Erythroblast (primary cell): ENCODE measurements around the gene TLL2.
A peak's percentile ranks its signal among the peaks of the same experiment; 100 is the strongest.
"Not testable (repeated sequence)": the region's sequence is repeated elsewhere in the genome, so short reads cannot be mapped to it uniquely, and the experiment has no call there.

Source experiments
- DNase-seq, 2 experiments: peaks; one replicate each; lab custom pipeline; 2025; lab: John Stamatoyannopoulos, UW
- GATA1 ChIP-seq: IDR thresholded peaks from 2 replicates; pipeline ENCODE4 v1.6.1; 2011; ENCODE audit warnings: low read depth, mild to moderate bottlenecking, control low read depth, low read length, moderate library complexity
- POLR2A ChIP-seq: IDR thresholded peaks from 2 replicates; pipeline ENCODE4 v1.6.1; 2011; ENCODE audit warnings: mild to moderate bottlenecking, low read length

TLL2 gene

DNA sequence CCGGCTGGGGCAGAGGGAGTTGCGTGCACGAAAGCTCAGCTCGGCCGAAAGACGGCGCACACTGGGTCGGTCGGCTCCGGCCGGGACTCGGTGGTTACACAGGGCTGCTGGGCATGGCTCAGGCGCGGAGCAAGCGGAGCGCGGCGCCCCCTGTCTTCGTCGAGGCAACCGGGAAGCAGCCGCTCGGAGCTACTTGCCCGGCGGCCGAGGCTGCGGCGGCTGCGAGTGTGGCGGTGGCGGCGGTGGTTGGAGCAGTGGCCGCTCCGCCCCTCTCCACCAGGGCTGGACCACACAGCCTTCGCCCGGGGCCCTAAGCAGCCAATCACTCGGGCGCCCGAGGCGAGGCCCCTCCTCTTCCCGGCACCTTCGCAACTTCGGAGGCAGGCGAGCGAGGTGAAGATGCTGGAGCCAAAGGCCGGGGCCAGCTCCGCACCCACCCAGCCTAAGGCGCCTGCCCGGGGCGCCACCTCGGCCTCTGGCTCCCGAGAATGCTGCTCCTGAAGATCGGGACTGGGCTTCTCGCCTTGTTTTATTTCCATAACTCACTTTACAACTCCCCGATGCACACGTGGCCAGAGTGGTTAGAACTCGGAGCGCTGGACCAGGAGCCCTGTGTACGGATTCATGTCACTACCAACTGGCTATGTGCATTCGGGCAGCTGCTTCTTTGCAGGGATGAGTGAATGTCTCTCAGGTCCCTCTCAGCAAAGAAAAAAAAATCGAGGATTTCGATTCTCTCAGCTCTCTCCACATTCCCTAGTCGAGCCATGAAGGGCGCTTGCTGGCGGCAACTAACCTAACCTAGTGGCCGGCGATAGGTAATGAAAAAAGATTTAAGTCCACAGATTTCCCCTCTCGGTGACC, at the start of gene TLL2:
Gene TLL2, minus strand, starts transcription at position 229 of the 864 bp plus-strand sequence. CDS start 241 bp downstream, outside the sequence.
- TF ChIP-seq POLR2A (no peak), GATA1 (no peak)
- peak; percentile 86 to 90 for DNase-seq

DNA sequence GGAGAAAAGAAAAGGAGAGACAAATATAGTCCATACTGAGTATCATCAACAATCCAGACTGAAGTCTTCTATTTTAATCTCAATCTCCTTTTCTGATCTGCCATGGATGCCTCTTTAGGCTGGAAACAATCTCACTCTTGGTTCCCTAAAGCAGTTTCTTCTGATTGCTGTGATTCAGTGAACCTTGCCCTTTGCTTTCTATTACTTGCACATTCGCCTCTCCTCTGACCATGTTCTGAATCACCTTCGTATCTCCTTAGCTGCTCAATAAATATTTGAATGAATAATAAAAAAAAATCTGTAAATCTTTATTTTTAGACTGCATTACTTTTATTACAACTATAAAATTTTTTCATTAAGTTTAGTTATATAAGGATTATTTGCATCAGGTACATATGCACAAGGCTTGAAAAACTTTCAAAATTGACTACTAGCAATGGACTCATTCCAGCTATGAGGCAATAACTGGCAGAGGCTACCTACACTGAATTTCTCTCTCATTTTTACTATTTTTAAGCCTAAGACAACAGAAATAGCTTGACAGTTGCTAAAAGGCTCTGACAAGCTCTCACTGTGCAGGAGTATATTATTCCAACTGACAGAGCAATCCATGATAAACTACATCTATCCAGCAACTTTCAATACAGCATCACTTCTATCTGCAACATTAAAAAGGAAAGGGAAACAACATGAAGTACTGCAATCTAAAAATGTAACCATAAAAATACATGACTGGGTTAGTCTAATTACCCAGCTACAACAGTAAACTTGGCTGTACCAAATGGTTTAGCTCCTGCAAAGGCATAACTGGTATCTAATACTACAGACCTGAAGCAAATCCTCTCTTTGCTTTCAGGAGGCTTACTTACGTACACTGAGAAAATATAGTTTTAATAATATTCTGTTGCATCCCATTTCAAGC, 47.5 kb upstream of the TLL2 start:
- TF ChIP-seq POLR2A (no peak), GATA1 (no peak)
- no peak for DNase-seq

DNA sequence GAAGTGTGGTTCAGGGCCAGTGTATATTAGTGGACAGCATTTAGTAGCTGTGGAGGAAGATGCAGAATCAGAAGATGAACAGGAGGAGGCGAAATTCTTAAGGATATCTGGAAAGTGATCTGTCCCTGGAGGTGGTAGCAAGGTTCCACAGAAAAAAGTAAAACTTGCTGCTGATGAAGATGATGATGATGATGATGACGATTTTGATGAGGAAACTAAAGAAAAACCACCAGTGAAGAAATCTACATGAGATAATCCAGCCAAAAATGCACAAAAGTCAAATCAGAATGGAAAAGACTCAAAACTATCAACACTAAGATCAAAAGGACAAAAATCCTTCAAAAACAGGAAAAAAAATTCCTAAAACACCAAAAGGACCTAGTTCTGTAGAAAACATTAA, 46.8 kb upstream of the TLL2 start:
- DNase-seq: no peak
- TF ChIP-seq POLR2A (no peak), GATA1 (no peak)

DNA sequence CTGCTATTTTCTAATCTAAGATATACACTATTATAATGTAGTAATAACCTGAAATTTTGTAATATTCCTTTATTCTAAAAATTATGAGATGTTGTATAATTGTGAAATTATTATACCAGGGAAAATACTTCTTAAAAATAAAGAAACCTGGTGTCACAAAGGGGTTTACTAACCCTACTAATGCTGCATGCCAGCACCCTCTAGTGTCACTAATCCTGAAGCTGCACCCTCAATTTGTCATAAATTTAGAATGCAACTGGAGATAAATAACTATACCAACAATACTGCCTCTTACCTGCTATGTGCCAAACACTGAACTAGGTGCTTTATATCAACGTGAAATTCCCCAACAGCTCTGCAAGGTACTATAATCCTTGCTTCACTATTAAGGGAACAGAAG, 42.3 kb upstream of the TLL2 start:
- DNase-seq: peak; percentile 47 to 60
- no peak for TF ChIP-seq GATA1
- no peak for TF ChIP-seq POLR2A

DNA sequence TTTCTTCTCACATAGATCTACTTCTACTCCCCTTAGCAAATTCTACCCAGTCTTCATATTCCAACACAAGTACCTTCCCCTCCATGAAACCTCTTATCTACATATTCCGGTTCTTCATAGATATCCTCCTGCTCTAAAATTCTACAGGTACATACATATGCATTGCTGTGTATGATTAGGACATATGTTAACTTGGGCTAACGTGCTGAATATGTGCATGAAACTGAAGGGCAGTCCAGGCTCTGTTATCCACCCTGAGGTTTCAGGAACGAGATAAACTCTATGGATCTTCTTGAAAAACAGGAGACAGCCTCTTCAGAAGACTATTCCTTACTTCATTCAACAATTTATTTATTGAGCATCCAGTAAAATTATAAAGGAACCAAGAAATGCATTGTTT, 41.6 kb upstream of the TLL2 start:
- DNase-seq: no peak
- TF ChIP-seq POLR2A (no peak), GATA1 (no peak)

DNA sequence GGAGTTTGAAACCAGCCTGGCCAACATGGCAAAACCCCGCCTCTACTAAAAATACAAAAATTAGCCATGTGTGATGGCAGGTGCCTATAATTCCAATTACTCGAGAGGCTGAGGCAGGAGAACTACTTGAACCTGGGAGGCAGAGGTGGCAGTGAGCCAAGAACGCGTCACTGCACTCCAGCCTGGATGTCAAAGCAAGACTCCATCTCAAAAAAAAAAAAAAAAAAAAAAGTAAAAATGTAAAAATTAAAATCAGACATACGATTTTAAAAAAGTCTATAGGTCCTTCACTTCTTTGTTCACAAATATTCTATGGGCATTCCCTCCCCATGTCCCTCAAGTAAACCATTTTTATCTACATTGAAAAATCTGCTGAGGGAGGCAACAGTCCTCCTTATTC, 34.9 kb upstream of the TLL2 start:
- DNase-seq: peak; percentile 10 to 53
- TF ChIP-seq GATA1 (no peak), POLR2A (no peak)

DNA sequence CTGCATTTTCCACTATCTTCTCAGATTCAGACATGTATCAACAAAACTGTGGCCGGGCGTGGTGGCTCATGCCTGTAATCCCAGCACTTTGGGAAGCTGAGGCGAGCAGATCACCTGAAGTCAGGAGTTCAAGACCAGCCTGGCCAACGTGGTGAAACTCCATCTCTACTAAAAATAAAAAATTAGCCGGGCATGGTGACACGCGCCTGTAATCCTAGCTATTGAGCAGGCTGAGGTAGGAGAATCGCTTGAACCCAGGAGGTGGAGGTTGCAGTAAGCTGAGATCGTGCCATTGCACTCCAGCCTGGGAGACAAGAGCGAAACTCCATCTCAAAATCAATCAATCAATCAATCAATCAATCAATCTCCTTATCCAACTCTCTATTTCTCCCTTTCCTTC, 31.8 kb upstream of the TLL2 start:
- DNase-seq: not testable (repeated sequence)

DNA sequence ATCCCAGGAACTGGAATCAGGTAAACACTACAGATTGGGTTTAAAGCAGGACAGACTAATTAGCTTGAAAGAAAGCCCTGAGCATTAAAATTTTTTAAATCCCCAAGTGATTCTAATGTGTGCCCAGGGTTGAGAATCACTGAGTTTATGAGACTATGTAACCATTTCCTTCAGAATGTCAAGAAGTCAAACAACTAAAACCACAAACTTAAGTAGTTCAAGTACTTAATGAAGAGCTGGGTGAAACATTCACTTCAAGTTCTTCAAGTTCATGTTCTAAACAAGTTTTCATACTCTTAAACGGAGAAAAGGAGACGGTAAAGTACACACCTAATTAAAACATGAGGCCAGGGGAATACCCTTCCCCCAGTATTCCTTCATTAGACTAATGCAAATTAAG, 28.2 kb upstream of the TLL2 start:
- no peak for DNase-seq
- TF ChIP-seq GATA1 (no peak), POLR2A (no peak)

DNA sequence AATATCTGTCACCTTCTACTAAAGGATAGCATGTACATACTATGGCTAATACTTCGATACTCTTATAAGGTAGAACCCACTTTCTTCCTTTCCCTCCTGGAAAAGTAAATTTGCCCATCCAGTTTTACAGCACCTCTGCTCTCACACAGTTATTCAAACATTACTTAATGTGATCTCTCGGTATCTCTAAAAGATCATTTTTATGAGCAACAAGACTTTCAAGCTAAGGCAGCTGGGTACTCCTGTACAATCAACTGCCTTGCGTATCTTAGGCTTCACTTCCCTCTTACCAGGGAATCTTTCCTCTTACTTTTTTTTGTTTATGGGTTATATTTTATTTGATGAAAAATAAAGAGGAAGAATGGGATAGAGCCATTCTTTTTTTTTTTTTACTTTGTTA, 26.5 kb upstream of the TLL2 start:
- DNase-seq: no peak
- TF ChIP-seq POLR2A (no peak), GATA1 (no peak)

DNA sequence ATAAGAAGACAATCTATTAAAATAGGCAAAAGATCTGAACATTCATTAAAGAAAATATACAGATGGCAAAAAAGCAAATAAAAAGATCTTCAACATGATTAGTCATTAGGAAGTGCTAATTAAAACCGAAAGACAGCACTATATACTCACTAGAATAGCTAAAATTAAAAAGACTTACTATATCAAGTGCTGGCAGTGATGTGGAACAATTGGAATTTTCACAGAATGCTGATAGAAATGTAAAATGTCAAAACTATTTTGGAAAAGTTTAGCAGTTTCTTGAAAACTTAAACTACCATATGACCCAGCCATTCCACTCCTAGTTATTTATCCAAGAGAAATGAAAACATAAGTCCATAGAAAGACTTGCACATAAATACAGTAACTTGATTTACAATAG, 25.0 kb upstream of the TLL2 start:
- no peak for DNase-seq
- TF ChIP-seq POLR2A (no peak), GATA1 (no peak)

DNA sequence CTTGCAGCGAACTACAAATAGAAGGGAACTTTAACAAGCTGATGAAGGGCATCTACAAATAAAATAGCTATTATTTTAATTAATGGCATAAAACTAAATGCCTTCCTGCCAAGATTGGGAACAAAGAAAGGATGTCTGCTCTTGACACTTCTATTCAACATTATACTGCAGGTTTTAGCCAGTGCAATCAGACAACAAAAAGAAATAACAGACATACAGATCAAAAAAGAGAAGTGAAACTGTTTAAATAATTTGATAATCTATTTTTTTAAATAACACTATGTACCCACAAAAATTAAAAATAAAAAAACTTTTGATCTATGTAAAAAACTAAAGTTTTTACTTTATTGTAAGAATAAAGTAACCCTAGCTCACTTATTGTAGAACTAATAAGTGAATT, 22.4 kb upstream of the TLL2 start:
- TF ChIP-seq POLR2A (no peak), GATA1 (no peak)
- DNase-seq: no peak

DNA sequence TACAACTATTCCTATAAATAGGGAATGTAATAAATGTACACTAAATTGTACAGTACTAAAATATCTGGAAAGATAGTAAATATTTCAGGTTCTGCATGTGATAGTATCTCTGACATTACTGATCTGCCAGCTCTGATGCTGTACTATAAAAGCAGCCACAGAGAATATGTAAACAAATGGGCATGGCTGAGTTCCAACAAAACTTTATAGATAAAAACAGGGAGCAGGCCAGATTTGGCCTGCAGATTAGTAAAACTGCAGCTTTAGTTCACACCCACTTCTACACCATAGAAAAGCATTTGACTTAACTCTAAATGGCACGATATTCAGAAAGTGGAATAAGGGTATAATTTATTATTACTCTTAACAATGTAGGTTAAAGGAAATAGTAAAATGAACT, 18.8 kb upstream of the TLL2 start:
- TF ChIP-seq POLR2A: no peak
- TF ChIP-seq GATA1: no peak
- DNase-seq: peak; percentile 63 to 73

DNA sequence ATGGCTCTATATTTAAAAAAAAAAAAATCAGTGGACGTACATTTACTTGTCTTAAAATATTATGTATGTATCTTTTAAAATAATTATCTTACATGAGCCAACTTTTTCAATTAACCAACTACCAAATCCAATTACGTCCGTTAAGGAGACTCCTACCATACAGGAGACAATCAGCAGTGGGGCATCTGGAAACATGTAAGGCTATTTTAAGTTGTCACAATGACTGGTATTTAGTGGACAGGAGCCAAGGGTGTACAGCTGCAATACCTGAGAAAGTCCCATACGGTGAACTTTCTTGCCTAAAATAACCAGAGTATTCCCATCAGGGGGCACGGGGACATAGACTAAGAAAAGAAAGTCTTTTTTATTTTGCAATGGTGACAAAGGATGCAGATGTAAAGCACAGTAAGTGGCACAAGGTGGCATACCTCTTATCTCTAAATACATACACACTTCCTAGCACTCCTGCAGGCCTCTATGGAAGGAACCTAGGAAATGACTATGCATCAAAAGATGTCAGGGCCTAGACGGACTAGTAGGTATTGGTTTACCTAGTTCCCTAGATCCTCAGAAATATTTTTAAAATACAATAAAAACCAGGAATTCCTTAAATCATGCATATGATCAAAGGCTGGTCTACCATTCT, 16.0 kb upstream of the TLL2 start:
- no peak for DNase-seq
- TF ChIP-seq POLR2A (no peak), GATA1 (no peak)

DNA sequence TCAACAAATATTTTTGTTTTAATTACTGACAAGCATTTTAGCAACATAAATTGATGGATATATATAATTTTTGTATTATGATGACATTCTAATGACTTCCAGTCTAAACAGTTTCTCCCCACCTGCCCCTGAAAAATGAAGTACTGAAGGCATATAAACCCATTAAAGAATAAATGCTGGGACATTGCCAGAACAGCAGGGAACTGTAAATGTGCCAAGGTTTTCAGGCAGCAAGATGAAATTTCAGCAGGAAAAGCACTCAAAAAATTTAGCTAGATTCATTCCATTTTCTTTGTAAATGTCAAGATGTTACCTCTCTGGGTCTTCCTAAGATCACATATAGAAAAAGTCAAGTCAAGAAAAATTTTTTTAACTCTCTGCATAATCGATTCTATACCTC, 11.0 kb upstream of the TLL2 start:
- TF ChIP-seq GATA1: no peak
- TF ChIP-seq POLR2A: no peak
- no peak for DNase-seq
